GM12873 (cell line): ENCODE measurements around the gene AMOTL1.

ENCODE experiments used
- CTCF ChIP-seq: IDR thresholded peaks from 2 replicates; pipeline ENCODE4 v1.5.1; 2012; ENCODE audit warnings: low read depth, mild to moderate bottlenecking, moderate library complexity, low read length, control low read depth; ENCODE audit not compliant: insufficient read depth; ENCODE audit errors: missing control alignments

Gene AMOTL1

GRCh38 chr11:94837317-94837716 lies 69.2 kb downstream of the AMOTL1 start:
- no peak for TF ChIP-seq CTCF

GRCh38 chr11:94838027-94838731 lies 70.0 kb downstream of the AMOTL1 start:
- TF ChIP-seq CTCF: no peak

GRCh38 chr11:94840209-94840608 lies 72.1 kb downstream of the AMOTL1 start:
- TF ChIP-seq CTCF: no peak

- no peak for TF ChIP-seq CTCF
Observed at GRCh38 chr11:94844031-94844430, 75.9 kb downstream of the AMOTL1 start.

- TF ChIP-seq CTCF: no peak
Observed at GRCh38 chr11:94845622-94846021, 77.5 kb downstream of the AMOTL1 start.

- no peak for TF ChIP-seq CTCF
Observed at GRCh38 chr11:94849839-94850238, 81.7 kb downstream of the AMOTL1 start.

GRCh38 chr11:94851864-94852636 lies 83.9 kb downstream of the AMOTL1 start:
- no peak for TF ChIP-seq CTCF
